AG10803 (cell line): ENCODE results near the gene NCOR1.

Source experiments
- DNase-seq: peaks from one replicate; pipeline ENCODE4 v3.0.0; 2010; ENCODE audit warnings: low read depth
- H3K4me3 ChIP-seq: 2 replicates; pipeline ENCODE4 v1.5.1; 2011; ENCODE audit warnings: mild to moderate bottlenecking, low read length, control low read depth
- TF ChIP-seq, protein P1 (sequence below): conservative IDR thresholded peaks from 2 replicates; pipeline ENCODE4 v1.5.1; 2011; ENCODE audit warnings: mild to moderate bottlenecking, low read length, control low read depth, inconsistent platforms

Gene NCOR1

GRCh38 chr17:16002708-16003260, 212.6 kb downstream of the NCOR1 start:
- H3K4me3 ChIP-seq = no peak overlapping the region
- DNase-seq = no peak
- TF ChIP-seq, protein P1, sequence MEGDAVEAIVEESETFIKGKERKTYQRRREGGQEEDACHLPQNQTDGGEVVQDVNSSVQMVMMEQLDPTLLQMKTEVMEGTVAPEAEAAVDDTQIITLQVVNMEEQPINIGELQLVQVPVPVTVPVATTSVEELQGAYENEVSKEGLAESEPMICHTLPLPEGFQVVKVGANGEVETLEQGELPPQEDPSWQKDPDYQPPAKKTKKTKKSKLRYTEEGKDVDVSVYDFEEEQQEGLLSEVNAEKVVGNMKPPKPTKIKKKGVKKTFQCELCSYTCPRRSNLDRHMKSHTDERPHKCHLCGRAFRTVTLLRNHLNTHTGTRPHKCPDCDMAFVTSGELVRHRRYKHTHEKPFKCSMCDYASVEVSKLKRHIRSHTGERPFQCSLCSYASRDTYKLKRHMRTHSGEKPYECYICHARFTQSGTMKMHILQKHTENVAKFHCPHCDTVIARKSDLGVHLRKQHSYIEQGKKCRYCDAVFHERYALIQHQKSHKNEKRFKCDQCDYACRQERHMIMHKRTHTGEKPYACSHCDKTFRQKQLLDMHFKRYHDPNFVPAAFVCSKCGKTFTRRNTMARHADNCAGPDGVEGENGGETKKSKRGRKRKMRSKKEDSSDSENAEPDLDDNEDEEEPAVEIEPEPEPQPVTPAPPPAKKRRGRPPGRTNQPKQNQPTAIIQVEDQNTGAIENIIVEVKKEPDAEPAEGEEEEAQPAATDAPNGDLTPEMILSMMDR = no peak

- H3K4me3 ChIP-seq = no peak overlapping the region
- DNase-seq = peak; percentile 22
- TF ChIP-seq, protein P1 = no peak
These were observed 214.0 kb downstream of the NCOR1 start for GRCh38 chr17:16001226-16001897.

- TF ChIP-seq, protein P1 = no peak
- peak overlapping the region; percentile 80 for H3K4me3 ChIP-seq
- peak; percentile 17 for DNase-seq
These were observed 215.1 kb downstream of the NCOR1 start for GRCh38 chr17:15999974-16000827.

GRCh38 chr17:15999141-15999973, 216.0 kb downstream of the NCOR1 start, which contains the start of the genes TTC19 and ZSWIM7:
Gene TTC19 (plus strand): TSS chr17:15999824. CDS start chr17:15999849, 25 bp downstream.
Gene ZSWIM7 (minus strand): TSS chr17:15999704. CDS start chr17:15999594, 110 bp downstream.
- DNase-seq = peak; percentile 90
- TF ChIP-seq, protein P1 = no peak
- peak within 1 kb of the TSS; percentile 80 for H3K4me3 ChIP-seq

- no peak for DNase-seq
- no peak overlapping the region for H3K4me3 ChIP-seq
- TF ChIP-seq, protein P1 = no peak
These were observed 217.2 kb downstream of the NCOR1 start for GRCh38 chr17:15998031-15998562.

DNA sequence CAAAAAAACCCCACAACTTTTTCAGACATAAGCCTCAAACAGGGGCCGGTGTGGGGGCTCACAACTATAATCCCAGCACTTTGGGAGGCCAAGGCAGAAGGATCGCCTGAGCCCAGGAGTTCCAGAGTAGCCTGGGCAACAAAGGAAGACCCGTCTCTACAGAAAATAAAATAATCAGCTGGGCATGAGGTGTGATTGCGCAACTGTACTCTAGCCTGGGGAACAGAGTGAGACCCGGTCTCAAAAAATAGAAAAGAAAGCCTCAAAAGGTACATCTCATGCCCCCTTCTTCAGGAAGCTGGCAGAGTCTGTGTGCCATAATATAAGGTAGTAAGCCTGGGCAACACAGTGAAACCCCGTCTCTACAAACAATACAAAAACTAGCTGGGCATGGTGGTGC, 219.0 kb downstream of the NCOR1 start:
- DNase-seq = no peak
- TF ChIP-seq, protein P1 = no peak
- no peak overlapping the region for H3K4me3 ChIP-seq
